ENCODE results near the gene EXOC6.

The EXOC6 gene

DNA sequence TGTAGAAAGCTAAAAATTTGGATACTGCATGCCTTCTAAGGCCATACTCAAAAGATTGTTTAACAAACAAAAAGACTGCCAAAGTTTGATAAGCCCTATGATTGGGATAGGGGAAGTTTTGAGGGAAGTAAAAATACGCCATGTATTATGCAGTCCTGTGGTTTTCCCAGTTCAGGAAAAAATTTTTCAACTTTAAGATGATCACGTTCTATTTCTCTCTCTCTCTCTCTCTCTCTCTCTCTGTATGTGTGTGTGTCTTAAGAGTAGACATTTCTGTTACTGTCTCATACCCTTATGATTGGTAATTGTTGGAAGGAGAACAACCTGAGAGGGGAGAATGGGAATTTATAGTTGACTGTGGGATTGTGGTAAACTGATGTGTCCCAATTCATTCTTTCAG lies 143.2 kb downstream of the EXOC6 start:
- no peak for DNase-seq (ENCODE audit: low spot score)
- TF ChIP-seq, protein P1, sequence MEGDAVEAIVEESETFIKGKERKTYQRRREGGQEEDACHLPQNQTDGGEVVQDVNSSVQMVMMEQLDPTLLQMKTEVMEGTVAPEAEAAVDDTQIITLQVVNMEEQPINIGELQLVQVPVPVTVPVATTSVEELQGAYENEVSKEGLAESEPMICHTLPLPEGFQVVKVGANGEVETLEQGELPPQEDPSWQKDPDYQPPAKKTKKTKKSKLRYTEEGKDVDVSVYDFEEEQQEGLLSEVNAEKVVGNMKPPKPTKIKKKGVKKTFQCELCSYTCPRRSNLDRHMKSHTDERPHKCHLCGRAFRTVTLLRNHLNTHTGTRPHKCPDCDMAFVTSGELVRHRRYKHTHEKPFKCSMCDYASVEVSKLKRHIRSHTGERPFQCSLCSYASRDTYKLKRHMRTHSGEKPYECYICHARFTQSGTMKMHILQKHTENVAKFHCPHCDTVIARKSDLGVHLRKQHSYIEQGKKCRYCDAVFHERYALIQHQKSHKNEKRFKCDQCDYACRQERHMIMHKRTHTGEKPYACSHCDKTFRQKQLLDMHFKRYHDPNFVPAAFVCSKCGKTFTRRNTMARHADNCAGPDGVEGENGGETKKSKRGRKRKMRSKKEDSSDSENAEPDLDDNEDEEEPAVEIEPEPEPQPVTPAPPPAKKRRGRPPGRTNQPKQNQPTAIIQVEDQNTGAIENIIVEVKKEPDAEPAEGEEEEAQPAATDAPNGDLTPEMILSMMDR (IDR thresholded peaks at IDR 0.05; ENCODE audit: extremely low read depth, missing control alignments) = no peak

DNA sequence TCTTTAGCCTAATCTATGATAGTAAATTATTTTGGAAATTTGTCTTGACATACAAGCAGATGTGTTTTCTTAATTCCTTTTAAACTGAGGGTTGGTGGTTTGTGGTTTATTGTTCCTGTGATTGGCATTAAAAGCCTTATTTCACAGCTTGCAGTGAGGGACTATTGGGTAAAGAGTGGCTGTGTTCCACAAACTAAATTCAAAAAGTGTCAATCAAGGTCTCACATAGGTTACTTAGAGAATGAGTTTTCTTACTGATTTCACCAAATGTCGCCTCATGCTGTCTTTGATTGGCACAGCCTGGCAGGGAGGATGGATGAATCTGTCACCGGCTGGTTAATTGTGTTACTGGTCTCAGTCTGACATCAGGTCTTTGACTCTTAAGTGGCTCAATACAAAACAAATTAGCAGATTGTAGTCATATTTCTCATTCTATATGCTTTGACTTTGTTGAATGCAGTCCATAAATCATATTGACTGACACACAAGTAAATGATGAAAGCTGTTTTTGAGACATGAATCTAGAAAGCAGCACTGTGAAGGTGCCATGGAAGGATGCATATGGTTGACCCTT lies 145.5 kb downstream of the EXOC6 start:
- DNase-seq (ENCODE audit: low spot score) = no peak
- TF ChIP-seq, protein P1 (IDR thresholded peaks at IDR 0.05; ENCODE audit: extremely low read depth, missing control alignments) = no peak

DNA sequence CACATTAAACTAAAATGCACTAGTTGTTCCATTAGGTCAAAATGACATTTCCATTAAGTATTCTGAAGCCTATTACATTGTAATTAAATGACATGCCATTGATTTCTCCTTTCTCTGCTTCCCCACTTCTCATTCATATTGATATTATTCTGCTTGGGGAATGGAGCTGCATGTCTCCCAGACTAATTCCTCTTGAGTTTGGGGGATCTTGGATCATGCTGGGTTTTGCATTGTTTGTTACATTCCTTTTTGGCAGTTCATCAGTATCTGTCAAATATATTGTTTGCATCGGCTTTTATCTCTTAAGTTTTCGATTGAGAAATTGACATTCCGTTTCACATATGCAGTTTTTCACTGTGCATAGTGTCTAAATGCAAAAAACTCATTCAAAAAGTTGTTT lies 147.2 kb downstream of the EXOC6 start:
- TF ChIP-seq, protein P1 (IDR thresholded peaks at IDR 0.05; ENCODE audit: extremely low read depth, missing control alignments) = no peak
- no peak for DNase-seq (ENCODE audit: low spot score)

DNA sequence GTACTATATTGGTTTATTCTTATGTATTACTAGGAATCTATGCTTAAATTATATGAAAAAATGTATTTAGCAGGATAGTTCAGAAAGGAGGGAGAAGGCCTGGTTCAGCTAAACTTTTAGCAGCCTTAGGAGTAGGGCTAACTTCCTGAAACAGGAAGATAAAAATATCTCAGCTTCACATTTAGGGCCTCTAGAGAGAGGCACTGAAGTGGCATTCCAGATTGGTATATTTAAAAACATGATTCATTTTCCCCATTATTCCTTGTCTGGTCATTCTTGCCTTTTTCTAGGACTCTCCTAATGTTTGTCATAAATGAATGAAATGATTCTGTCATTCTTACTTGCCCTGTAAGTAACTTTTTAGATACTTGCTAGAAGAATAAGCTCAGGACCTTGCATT lies 149.3 kb downstream of the EXOC6 start:
- TF ChIP-seq, protein P1 (IDR thresholded peaks at IDR 0.05; ENCODE audit: extremely low read depth, missing control alignments) = no peak

DNA sequence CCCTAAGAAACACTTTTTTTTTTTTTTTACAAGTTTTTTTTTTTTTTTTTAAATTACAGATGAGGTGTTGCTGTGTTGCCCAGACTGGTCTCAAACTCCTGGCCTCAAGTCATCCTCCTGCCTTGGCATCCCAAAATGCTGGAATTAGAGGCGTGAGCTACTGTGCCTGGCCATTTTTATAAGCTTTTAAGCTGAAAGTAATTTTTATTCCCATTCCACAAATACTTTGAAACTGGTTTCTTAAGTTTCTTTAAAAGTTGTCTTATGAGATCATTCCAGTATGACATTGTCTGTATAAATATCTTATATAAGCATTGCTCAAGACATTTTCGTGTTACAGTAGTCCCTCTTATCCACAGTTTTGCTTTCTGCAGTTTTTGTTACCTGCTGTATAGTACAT lies 150.9 kb downstream of the EXOC6 start:
- TF ChIP-seq, protein P1 (IDR thresholded peaks at IDR 0.05; ENCODE audit: extremely low read depth, missing control alignments) = no peak
- no peak for DNase-seq (ENCODE audit: low spot score)

More for the DNA sequence above, 149.3 kb downstream of the EXOC6 start:
- no peak for DNase-seq (ENCODE audit: low spot score)

DNA sequence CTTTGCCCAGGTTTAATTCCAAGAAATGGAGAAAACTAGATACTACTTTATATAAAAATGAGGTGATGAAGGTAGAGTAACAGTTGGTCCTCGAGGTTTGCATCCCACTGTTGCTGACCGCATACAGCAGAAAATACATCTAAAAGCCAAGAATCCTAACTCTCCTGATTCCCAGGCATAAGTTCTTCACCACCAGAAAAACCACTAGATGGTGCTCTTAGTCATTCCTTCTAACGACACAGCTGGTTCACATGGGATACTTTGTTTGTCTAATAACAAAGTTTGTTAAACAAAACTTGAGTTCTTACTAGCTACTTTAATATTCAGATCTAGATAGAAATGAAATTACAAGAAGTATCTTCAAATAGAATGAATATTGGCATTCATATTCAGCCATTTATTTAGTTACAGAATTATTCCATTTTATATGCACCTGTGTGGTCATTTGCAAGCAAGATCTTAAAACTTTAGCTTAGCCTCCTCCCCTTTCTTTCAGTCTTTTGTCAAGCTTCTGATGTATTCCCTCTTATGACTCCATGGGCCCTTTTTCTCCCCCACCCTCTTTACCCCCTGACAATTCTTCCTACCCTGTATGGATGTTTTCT lies 158.2 kb downstream of the EXOC6 start:
- TF ChIP-seq, protein P1 (IDR thresholded peaks at IDR 0.05; ENCODE audit: extremely low read depth, missing control alignments) = peak; percentile 28
- peak; percentile 7 for DNase-seq (ENCODE audit: low spot score)

DNA sequence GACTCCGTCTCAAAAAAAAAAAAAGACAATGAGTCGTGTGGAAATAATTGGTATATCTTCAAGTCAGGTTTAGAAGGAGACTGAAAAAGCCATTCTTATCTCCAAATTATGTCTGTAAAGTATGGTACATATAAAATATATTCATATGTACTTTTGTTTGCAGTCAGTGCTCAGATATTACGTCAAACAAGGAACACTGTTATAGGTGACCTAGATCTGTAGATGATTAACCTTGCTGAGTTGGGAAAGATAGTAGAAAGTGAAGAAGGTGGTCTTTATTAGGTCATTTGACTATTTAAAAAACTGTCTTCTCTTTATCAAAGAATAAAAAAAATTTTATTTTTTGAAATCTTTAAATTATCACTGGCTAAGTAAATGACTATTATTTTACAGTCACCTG lies 167.4 kb downstream of the EXOC6 start:
- TF ChIP-seq, protein P1 (IDR thresholded peaks at IDR 0.05; ENCODE audit: extremely low read depth, missing control alignments) = no peak
- no peak for DNase-seq (ENCODE audit: low spot score)
